Stimulated activated CD4-positive, alpha-beta T cell treated with anti-CD3 and anti-CD28 coated beads, Interleukin-1b, Interleukin-23, amount 100 ng/mL, for 4 hours (primary cell): ENCODE data around the gene NOA1.
"Not testable (repeated sequence)": the region's sequence is repeated elsewhere in the genome, so short reads cannot be mapped to it uniquely, and the experiment has no call there.

ENCODE experiments used
- DNase-seq, 2 donors: peaks; one replicate each; pipeline ENCODE4 v3.0.0-alpha.2; 2020; ENCODE audit warnings: low read depth in 2 of 2

The NOA1 gene

DNA sequence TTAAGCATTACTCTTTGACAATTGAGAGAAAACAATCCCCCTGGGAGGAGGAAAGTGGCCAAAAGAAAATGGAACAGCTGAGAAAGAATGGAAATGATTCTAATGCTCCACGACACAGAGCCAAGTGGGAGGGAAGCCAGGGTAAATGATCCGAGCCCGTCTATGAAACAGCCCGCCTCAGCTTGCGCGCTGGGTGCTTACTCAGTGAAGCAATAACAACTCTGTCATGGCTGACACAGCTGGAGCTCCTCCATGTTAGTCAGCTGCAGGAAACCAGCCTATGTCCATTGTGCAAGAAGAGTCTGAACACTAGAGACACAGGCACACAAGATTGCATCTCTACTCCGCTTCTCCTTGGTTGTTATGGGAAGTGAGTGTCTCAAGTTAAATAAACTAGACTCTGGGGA lies 19.3 kb downstream of the NOA1 start:
- DNase-seq, result no peak

DNA sequence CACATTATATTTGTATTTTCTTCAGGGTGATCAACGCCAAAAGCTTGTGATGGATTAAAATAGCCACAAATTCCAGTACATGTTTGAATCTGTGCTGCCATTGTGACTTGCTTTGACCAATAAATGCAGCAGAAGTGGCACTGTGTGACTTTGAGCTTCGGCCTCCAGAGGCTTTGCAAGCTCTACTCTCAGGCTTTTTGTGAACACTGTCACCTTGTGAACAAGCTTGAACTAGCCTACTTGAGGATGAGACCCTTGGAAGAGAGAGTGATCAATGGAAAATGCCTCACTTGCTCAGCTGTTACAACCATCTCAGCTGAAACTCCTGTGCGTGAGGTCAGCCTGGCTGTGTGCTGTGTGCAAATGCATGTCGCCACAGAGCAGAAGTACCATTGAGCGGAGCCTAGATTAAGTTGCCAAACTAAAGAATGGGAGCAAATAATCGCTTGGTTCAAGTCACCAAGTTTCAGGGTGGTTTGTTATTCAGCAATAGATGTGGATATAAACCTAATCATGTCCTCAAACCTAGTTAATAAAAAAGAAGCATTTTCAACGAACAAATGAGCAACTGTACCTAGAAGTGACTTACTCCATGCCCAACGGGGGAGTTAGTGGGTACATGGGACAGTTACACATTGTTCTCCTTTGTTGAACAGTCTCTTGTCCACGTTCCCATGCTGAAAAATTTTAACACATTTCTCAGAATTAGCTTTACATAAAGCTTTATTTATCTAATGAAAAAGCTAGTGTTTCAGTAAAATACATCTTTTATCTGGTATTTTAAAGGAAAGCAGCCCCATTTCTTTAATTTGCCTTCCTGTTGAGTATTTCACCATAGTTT lies 23.5 kb downstream of the NOA1 start:
- no peak for DNase-seq

DNA sequence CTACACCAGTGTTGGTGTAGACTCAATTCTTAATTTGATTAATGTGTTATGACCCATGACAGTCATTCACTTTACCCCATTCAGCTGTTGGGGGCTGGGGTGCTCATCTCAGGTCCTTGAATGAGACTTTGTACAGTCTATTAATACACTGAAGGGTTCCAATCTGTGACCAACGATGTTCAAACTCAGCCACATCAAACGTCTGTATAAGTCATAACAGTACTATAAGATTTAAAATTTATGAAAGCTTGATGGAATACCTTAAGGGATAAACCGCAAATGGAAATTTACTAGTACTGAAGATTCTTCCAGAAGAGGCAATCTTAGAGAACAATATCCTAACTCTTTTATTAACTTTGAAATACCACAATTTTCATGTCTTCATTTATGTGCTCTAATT lies 36.0 kb downstream of the NOA1 start:
- DNase-seq, result no peak

DNA sequence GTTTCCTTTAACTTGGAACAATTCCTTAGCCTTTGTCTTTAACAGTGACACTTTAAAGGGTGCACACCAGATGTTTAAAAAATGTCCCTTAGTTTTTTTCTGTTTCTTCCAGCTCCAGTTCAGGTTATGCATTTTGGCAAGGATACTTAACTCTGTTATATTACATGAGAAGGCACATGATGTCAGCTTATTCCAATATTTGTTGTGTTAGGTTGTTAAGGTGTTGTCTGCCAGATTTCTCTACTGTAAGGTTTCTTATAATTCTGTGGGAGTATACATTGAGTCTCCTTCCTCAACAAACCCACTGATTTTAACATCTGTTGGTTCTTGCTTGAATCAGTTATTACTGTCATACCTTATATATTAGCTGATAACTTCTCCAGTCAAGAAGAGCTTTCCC lies 36.4 kb downstream of the NOA1 start:
- DNase-seq, result no peak

- DNase-seq, result no peak
Observed at GRCh38 chr4:56940403-56940802, 37.0 kb downstream of the NOA1 start.

GRCh38 chr4:56939826-56940225 lies 37.6 kb downstream of the NOA1 start:
- DNase-seq, result not testable (repeated sequence)

DNA sequence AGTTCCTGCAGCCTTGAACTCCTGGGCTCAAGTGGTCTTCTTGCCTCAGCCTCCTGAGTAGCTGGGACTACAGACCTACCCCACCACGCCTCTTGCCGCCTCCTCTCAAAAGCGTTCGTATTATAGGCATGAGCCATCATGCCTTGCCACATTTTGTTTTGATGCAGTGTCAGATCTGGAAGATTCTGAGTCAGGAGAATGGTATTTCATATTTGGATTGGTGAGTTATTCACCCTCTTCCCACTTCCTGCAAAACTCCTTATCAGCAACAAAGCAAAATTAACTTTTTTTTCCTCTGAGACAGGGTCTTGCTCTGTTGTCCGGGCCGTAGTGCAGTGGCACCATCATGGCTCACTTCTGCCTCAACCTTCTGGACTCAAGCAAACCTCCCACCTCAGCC lies 40.1 kb downstream of the NOA1 start:
- no peak for DNase-seq

GRCh38 chr4:56931924-56932323 lies 45.5 kb downstream of the NOA1 start:
- DNase-seq, result no peak

DNA sequence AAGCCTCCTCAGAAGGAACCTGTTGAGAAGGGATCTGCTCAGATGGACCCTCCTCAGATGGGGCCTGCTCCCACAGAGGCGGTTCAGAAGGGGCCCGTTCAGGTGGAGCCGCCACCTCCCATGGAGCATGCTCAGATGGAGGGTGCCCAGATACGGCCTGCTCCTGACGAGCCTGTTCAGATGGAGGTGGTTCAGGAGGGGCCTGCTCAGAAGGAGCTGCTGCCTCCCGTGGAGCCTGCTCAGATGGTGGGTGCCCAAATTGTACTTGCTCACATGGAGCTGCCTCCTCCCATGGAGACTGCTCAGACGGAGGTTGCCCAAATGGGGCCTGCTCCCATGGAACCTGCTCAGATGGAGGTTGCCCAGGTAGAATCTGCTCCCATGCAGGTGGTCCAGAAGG lies 46.8 kb downstream of the NOA1 start:
- no peak for DNase-seq

GRCh38 chr4:56927196-56927595 lies 50.2 kb downstream of the NOA1 start:
- DNase-seq, result no peak

DNA sequence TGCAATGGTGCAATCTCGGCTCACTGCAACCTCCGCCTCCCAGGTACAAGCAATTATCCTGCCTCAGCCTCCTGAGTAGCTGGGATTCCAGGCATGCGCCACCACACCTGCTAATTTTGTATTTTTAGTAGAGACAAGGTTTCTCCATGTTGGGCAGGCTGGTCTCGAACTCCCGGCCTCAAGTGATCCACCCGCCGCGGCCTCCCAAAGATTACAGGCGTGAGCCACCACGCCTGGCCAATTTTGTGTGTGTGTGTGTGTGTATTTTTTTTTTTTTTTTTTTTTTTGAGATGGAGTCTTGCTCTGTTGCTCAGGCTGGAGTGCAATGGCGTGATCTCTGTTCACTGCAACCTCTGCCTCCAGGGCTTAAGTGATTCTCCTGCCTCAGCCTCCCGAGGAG lies 62.4 kb downstream of the NOA1 start:
- DNase-seq, result not testable (repeated sequence)

- DNase-seq, result no peak
Observed at GRCh38 chr4:56914336-56914735, 63.1 kb downstream of the NOA1 start.
